HG03432 (cell line): ENCODE measurements around the gene SLC23A2.
"Not testable (repeated sequence)": the region's sequence is repeated elsewhere in the genome, so short reads cannot be mapped to it uniquely, and the experiment has no call there.

Experiments used
- ATAC-seq: cut with Tn5 transposase; IDR thresholded peaks from one replicate; pipeline ENCODE4 v1.9.1; 2021; ENCODE audit warnings: mild to moderate bottlenecking, moderate library complexity; ENCODE audit not compliant: unreplicated experiment

The SLC23A2 gene

GRCh38 chr20:5001174-5002076, at the start of gene SLC23A2:
TSS of gene SLC23A2 (minus strand) at chr20:5001510. CDS start at chr20:4932562, 68,948 bp downstream.
- ATAC-seq = peak; percentile 66

- ATAC-seq = peak; percentile 42
These were observed 45.5 kb upstream of the SLC23A2 start for GRCh38 chr20:5046656-5047339.

- no peak for ATAC-seq
These were observed 44.6 kb upstream of the SLC23A2 start for GRCh38 chr20:5045906-5046305.

DNA sequence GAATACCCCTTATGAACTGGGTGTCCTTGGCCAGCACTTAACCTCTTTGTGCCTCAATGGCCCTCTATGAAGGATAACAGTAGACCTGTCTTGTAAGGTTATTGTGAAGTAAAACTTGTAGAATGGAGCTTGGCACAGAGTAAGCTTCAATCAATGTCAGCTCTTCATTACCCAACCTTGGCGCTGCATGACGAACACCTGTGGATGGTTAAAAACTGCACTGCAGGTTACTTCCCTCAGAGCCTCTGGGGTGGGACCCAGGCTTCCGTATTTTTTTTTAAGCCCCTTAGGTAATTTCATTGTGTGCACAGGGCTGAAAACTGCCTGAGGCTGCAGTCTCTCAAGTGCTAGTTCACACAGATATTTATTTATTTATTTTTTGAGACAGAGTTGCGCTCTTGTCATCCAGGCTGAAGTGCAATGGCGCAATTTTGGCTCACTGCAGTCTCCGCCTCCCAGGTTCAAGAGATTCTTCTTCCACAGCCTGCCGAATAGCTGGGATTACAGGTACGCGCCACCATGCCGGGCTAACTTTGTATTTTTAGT, 42.8 kb upstream of the SLC23A2 start:
- ATAC-seq = no peak

DNA sequence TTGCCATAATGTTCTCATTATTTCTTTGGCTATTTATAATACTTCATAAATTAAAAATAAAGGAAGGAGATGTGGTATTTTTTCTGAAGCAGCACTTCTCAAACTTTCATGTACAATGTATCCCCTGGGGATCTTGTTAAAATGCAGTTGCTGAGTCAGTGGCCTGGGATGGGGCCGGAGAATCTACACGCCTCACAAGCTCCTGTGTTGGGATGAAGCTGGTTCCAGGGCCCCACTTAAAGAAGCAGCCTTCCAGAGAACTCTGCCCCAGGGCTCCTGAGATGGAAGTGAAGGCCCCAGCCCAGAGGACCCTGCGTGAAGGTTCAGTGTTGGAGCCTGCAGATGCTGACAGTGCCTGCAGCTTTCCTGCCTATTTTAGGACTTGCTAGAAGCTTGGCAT, 40.1 kb upstream of the SLC23A2 start:
- no peak for ATAC-seq

GRCh38 chr20:5040345-5040744, 39.0 kb upstream of the SLC23A2 start:
- no peak for ATAC-seq

GRCh38 chr20:5039889-5040288, 38.6 kb upstream of the SLC23A2 start:
- ATAC-seq = no peak

GRCh38 chr20:5039255-5039657, 37.9 kb upstream of the SLC23A2 start:
- peak; percentile 54 for ATAC-seq

GRCh38 chr20:5036828-5037227, 35.5 kb upstream of the SLC23A2 start:
- no peak for ATAC-seq

- not testable (repeated sequence) for ATAC-seq
These were observed 34.2 kb upstream of the SLC23A2 start for GRCh38 chr20:5035518-5035917.

DNA sequence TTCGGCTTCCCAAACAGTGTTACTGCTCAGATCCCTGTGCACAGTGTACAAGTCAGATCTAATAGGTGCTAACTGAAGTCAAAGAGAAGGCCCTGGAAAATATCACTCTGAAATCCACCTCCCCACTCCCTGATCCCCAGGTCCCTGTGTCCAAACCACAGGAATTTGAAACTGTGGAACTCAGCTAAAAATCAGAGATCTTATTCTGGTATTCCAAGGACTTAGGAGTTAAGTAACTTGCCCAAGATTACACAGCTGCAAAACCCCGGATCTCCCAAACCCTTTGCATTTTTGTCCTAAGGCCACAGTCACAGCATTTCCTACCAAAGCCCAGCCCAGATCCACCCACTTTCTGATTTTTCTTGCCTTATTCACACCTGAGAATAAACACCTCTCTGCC, 32.3 kb upstream of the SLC23A2 start:
- ATAC-seq = no peak

DNA sequence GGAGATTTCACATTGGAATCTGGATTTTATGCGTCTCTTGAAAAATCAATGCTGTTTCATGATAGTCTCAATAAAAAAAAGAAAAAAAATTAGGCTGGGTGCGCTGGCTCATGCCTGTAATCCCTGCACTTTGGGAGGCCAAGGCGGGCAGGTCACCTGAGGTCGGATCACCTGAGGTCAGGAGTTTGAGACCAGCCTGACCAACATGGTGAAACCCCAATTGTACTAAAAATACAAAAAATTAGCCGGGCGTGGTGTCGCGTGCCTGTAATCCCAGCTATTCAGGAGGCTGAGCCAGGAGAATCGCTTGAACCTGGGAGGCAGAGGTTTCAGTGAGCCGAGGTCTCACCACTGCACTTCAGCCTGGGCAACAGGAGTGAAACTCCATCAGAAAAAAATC, 30.4 kb upstream of the SLC23A2 start:
- ATAC-seq = not testable (repeated sequence)

GRCh38 chr20:5031206-5031557, 29.9 kb upstream of the SLC23A2 start:
- no peak for ATAC-seq

DNA sequence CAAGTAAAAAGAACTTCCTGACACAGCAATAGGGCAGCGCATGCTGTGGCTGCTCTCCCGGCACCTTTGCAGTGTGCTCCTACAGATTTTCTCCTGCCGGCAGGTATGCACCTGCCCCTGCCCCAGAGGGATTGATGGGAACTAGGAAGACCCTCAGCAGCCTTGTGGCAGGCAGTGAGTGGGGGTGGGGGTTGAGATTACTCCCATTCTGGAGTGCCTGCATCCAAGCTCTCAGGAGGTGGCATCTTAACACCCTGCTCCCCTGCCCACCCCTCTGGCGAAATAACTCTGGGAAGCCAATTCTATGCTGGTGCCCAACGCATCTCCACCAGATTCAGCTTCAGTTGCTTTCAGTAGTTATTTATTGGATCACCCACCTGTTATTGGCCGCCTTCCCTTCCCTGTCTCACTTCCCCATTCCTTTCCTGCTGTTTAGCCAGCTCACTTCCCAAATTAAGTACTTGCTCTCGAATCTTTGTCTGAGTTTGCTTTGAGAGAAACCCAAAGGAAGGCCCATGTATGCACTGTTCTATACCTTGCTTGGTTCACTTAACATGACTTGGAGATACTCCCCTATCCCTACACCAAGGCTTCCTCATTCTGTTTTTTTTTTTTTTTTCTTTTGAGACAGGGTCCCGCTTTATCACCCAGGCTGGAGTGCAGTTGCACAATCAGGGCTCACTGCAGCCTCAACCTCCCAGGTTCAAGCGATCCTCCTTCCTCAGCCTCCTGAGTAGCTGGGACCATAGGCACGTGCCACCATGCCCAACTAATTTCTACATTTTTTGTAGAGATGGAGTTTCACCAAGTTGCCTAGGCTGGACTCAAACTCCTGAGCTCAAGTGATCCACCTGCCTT, 29.3 kb upstream of the SLC23A2 start:
- no peak for ATAC-seq

DNA sequence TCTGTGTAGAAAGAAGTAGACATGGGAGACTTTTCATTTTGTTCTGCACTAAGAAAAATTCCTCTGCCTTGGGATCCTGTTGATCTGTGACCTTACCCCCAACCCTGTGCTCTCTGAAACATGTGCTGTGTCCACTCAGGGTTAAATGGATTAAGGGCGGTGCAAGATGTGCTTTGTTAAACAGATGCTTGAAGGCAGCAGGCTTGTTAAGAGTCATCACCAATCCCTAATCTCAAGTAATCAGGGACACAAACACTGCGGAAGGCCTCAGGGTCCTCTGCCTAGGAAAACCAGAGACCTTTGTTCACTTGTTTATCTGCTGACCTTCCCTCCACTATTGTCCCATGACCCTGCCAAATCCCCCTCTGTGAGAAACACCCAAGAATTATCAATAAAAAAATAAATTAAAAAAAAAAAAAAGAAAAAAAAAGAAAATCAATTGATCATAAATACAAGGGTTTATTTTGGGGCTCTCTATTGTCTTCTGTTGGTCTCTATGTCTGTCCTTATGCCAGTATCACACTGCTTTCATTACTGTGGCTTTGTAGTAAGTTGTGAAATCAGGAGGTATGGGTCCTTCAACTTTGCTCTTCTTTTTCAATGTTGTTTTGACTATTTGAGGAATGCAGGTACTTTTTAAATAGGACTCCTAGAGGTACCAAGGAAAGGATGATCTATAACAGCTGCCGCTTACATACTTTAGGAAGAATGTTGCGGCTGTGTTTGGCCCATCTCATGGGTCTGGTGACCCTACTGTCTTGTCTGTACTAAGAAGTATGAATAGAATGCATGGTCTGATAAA, 27.1 kb upstream of the SLC23A2 start:
- ATAC-seq = not testable (repeated sequence)

DNA sequence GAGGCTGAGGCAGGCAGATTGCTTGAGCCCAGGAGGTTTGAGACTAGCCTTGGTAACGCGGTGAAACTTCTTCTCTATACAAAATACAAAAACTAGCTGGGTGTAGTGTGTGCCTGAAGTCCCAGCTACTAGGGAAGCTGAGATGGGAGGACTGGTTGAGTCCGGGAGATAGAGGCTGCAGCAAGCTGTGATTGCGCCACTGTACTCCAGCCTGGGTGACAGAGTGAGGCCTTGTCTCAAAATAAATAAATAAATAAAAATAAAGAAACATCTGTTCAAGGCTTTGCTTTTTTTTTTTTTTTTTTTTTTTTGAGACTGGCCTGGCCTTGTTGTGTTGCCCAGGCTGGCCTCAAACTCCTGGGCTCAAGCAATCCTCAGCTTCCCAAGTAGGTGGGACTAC, 23.7 kb upstream of the SLC23A2 start:
- no peak for ATAC-seq

- ATAC-seq = no peak
These were observed 22.8 kb upstream of the SLC23A2 start for GRCh38 chr20:5024103-5024502.

- not testable (repeated sequence) for ATAC-seq
These were observed 21.9 kb upstream of the SLC23A2 start for GRCh38 chr20:5023171-5023570.

DNA sequence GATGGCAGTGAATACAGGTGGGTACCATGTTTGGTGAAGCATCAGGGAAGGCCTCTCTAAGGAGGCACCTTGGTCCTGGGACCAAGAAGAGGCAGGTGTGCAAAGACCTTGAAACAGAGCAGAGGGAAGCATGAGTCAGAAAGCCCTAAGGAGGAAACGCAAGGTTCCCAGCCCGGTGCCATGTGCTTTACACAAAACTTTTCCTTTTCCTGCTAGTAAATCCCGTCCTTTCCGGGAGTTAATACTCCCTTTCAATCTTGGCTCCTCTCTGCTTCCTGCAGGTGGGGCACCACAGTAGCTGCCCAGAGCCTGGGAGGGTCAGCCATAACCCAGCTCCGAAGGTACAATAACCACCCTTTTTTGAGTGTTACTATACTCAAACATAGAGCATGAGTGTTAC, 19.4 kb upstream of the SLC23A2 start:
- ATAC-seq = no peak
